Superior temporal gyrus (tissue), 1 donor: ENCODE measurements around the gene LAMA2.

ENCODE experiments used
- DNase-seq: peaks from one replicate; pipeline ENCODE4 v3.0.0-alpha.2; 2016; ENCODE audit errors: extremely low spot score

The LAMA2 gene, protein sequence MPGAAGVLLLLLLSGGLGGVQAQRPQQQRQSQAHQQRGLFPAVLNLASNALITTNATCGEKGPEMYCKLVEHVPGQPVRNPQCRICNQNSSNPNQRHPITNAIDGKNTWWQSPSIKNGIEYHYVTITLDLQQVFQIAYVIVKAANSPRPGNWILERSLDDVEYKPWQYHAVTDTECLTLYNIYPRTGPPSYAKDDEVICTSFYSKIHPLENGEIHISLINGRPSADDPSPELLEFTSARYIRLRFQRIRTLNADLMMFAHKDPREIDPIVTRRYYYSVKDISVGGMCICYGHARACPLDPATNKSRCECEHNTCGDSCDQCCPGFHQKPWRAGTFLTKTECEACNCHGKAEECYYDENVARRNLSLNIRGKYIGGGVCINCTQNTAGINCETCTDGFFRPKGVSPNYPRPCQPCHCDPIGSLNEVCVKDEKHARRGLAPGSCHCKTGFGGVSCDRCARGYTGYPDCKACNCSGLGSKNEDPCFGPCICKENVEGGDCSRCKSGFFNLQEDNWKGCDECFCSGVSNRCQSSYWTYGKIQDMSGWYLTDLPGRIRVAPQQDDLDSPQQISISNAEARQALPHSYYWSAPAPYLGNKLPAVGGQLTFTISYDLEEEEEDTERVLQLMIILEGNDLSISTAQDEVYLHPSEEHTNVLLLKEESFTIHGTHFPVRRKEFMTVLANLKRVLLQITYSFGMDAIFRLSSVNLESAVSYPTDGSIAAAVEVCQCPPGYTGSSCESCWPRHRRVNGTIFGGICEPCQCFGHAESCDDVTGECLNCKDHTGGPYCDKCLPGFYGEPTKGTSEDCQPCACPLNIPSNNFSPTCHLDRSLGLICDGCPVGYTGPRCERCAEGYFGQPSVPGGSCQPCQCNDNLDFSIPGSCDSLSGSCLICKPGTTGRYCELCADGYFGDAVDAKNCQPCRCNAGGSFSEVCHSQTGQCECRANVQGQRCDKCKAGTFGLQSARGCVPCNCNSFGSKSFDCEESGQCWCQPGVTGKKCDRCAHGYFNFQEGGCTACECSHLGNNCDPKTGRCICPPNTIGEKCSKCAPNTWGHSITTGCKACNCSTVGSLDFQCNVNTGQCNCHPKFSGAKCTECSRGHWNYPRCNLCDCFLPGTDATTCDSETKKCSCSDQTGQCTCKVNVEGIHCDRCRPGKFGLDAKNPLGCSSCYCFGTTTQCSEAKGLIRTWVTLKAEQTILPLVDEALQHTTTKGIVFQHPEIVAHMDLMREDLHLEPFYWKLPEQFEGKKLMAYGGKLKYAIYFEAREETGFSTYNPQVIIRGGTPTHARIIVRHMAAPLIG (N-terminal part only)

DNA sequence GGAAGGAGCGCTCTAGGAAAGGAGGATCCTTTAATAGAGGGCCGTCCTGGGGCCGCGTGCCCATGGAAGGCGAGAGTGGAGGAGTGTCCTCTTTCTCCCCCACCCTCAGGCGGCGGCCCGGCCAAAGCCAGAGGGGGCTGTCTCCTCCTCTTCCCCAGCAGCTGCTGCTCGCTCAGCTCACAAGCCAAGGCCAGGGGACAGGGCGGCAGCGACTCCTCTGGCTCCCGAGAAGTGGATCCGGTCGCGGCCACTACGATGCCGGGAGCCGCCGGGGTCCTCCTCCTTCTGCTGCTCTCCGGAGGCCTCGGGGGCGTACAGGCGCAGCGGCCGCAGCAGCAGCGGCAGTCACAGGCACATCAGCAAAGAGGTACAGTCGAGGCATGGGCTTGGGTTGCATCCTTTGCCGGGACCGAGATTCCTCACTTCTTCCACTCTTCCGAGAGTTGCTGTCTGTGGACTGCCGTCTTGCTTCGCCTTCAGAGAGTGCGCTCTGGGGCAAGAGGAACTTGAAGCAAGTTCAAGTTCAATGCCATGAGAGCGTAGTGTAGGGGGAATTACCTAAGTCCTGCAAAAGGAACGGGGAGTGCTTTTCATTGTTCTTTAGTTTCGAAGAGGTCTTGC, at the start of gene LAMA2:
Gene LAMA2, plus strand, starts transcription at position 148 of the 621 bp plus-strand sequence. Its CDS starts 108 bp downstream, at position 256.
- peak; percentile 65 for DNase-seq

DNA sequence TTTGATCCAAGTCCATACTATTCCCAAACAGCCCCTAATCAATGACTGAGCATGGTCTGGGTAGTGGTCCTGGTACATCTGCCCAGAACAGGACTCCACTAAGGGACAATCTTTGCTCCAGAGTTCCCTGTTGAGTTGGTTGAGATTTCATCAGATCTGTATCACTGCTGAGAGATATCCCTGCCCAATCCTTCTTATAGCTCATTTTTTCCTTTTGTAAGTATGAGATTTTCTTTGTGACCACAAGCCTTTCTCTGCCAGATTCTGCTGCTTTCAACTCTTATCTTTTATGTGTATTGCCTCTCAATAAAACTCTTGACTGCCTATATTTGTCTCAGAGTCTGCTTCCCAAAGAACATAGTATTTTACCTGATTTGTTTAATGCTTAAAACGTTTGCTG, 46.2 kb upstream of the LAMA2 start:
- no peak for DNase-seq

DNA sequence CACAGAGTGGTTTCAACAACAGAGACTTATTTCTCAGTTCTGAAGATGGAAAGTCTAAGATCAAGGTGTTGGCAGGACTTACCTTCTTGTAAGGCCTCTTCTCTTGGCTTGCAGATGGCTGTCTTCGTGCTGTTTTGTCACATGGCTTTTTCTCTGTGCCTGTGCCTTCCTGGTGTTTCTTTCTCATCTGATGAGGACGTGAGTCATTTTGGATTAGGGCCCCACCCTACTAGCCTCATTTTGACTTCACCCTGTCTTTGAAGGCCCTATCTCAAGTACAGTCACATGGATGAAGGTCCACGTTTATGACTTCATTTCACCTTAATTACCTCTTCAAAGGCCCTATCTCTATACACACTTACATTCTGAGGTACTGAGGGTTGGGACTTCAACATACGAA, 41.4 kb upstream of the LAMA2 start:
- DNase-seq = no peak

DNA sequence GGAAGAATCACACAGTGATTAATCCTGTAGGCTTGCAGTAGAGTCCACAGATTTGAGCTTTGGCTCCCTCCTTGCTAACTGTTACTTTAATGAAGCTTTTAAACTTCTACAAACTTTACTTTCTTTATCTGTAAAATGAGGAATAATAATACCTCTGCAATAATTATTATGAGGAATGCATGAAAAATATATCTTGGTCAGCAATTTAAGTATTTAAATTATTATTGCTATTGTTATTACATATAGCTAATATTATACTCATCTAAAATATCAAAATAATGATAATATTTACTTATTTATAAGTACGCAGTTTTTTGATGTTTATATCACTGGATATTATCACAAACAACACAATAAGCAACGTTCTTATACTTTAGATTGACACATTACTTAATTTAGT, 38.3 kb upstream of the LAMA2 start:
- DNase-seq = no peak

DNA sequence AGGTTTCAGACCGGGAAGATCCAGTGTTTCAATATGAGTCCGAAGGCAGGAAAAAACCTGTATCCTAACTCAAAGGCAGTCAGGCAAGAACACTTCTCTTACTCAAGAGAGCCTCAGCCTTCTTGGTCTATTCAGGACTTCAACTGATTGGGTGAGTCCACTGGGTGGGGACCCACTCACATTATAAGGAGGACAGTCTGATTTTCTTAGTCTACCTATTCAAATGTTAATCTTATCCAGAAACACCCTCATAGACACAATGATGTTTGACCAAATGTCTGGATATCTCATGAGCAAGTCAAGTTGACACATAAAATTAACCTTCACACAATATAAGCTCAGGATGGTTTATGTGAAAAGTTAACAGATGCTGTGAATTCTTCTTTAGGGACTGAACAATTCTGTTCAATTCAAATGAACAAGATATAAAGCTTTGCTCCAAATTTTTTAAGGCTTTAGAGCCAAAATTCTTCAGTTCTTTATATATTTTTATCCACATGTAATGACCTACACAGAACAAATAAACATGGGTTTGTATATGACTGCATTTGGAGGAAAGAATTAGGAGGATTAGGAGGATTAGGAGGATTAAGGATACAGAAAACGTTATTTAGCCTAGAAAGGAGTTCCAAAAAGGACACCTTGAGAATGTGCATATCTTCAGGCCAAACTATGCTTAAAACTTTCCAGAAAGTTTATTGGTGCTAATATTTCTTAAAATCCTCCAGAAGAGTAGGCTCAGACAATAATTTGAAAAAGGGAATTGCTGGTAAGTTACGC, 35.3 kb upstream of the LAMA2 start:
- DNase-seq = no peak

DNA sequence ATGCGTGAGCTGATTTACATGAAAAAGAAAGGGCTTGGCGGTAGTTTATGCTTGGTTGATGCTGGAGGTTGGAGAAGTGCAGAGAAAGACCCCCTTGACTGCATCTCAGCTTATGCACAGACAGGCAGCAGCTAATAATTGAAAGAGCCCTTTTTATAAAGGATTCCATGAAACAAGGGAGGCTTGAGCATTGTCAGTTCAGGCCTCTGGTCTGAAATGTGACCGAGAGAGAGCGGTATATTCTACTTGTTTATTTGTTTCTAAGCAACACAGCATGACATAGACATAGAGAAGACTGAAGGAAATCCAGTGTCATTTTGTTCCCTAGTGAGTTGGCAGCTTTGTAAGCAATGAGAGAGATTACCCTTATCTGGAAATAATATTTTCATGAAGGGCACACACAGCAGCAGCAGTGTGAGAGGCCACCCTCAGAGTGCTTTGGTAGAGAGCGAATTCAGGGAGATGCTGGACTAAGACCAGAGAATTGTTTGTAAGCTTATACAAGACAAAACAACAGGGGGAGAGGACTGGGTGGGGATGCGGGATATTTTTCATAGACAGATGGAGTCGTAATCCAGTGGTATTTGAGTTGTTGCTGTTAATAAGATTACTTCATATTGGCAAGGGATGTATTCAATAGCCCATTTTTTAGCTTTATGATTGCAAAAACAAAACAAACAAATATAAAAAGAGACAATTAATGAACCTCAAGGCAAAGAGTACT, 34.6 kb upstream of the LAMA2 start:
- no peak for DNase-seq

DNA sequence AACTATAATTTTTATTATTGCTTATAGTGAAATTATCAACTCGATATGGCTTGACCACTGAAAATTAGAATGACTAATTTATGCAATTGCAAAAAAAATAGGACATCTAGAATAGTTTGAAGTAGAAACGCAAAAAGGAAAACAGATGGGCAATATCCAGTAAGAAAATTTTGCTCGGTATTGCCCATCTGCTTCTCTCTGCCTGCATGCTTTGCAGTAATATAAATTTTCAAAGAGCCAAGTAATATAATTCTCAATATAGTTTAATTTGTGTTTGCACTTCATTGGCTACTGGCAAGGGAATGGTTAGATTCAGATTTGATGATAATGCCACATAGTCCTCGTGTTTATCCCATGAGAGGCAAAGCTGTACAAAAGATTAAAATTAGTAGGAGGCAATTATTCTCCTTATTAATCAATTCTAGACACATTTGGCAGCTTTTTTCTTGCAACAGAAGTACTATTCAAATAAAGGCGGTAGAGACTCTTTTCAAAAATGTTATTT, 27.3 kb upstream of the LAMA2 start:
- DNase-seq = no peak

DNA sequence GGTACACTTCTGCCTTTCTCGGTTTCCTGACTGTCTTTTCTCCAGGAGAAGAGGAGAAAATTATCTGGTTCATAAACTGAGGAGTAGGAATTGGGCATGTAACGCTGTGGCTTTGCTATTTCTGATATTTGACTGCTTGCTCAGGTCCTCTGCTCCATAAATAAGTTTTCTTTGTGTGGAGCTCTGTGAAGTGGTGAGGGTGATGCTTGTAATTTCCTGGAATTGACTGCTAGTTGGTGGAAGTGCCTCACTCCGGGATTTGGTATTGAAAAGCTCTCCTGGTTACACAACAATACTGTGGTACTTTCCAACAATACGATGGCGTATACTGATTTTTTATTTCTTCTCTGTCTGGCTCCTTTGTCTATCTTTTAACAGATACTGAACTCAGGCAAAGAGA, 25.1 kb upstream of the LAMA2 start:
- no peak for DNase-seq

DNA sequence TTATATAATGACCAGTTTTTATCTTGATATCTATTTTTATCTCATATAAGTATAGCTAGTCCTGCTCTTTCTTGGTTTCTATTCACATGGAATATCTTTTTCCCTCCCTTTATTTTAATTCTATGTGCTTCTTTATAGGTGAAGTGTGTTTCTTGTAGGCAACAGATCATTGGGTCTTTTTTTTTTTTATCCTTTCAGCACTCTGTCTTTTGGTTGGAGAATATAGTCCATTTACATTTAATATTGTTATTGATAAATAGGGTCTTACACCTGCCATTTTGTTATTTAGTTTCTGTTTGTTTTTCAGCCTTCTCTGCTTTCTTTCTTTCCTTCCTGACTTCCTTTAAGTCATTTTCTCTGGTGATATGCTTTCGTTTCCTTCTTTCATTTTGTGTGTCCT, 22.2 kb upstream of the LAMA2 start:
- no peak for DNase-seq

DNA sequence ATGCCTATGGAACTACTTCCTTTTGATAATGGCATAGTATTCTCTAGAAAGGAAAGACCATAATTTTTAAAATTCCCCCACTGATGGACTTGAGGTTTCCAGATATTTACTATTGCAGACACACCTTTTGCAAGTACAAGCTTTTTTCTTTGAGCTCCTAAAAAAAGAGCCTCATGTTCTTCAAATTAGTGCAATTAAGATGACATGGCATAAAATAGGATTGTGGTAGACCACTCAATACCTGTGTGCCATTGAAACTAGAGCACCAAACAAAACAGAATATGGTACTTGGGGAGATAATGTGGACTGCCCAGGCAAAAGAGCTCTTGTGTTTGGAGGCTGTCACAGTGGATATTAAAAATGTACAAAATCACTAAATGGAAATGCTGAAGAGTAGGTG, 19.0 kb upstream of the LAMA2 start:
- no peak for DNase-seq

DNA sequence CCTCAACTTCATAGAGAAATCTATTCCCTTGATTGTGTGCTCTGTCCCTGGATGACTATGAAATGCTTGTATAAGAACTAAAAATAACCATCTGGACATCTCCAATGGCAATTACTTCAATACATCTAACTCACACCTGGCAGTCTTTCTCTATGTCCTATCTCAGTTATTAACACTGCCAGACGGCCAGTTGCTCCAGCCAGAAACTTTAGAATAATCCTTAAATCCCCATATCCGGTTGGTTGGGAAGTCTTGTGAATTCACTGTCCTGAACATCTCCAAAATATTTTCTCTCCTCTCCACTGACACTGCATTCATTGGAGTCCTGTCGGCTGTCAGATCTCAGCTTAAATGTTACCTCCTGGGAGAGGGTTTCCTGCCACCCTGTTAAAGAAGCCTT, 12.2 kb upstream of the LAMA2 start:
- DNase-seq = no peak

DNA sequence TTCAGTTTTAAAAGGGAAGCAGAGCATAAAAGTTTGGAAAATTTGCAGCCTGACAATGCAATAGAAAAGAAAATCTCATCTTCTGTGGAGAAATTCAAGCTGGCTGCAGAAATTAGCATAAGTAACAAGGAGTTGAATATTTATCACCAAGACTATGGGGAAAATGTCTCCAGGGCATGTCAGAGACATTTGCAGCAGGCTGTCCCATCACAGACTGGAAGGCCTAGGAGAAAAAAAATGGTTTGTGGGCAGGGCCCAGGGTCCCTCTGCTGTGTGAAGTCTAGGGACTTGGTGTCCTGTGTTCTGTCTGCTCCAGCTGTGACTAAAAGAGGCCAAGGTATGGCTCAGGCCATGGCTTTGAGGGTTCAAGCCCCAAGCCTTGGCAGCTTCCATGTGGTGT, 8.1 kb upstream of the LAMA2 start:
- DNase-seq = no peak

DNA sequence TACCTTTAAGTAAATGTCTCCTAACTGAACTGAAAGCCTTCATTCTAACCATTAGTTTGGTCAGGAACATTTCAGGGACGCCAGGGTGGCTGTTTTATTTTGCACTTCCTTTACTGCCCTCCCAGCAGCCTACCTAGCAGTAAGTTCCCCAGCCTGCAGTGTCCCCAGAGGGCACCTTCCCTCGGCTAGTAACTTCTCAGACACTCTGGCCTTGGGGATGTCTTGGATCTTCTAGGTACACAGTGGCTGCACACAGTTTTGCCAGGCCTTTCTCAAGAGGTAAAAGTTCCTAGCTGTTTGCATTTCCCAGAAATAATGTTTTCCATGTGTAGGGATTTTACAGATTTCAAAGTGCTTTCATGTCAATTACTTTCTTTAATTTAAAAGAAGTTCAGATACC, 378 bp upstream of the LAMA2 start:
- no peak for DNase-seq

DNA sequence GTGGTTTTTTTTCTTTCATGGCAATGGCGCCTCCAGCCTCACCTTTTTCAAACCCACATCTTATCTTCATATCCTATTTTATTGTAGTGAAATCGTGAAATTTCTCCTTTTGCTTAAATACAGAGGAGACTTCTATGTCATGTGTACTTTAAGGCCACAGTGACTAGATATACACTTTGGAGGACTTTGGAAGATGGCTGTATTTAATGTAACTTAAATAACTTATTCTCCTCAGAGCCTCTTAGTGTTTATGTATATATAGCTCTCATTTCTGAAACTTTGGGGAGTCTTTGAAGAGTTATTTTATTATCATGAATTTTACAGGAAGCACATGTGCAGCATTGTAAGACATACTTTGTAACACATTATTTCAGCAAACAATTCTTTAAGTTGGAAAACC, 968 bp downstream of the LAMA2 start:
- DNase-seq = no peak

DNA sequence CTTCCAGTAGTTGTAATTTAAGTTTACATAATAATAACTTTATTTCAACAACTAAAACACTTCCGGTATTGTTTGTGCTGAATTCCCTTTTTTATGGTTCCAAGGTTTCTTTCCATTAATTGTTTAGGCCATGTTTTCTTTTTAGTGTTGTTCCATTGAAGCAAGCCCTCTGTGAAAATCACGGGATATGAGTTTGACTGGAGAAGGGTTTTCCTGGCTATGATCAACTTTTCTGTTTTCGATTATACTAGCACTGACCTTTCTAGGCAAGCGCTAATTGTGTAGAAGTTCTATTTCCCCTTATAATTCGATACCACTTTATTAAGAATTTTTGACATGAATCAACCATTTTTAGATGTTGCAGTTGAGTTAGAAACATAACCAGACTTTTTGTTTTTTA, 2.4 kb downstream of the LAMA2 start:
- no peak for DNase-seq

DNA sequence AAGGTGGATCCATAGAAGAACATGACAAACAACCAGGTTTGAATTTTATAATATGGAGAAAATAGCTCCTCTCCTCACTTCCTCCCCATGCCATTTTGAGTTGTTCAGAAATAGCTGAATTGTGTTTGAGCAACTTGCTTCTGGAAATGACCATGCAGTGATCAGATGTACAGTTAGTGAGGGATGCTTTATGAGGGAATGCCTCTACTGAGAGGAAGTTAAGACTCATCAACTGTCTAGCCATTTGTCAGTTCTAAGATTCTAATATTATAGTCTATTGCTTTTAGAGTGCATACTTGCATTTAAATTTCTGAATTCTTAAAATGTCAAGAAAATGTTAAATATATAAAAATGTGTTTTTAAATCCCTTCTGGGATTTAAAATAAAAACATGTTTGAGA, 3.8 kb downstream of the LAMA2 start:
- no peak for DNase-seq

DNA sequence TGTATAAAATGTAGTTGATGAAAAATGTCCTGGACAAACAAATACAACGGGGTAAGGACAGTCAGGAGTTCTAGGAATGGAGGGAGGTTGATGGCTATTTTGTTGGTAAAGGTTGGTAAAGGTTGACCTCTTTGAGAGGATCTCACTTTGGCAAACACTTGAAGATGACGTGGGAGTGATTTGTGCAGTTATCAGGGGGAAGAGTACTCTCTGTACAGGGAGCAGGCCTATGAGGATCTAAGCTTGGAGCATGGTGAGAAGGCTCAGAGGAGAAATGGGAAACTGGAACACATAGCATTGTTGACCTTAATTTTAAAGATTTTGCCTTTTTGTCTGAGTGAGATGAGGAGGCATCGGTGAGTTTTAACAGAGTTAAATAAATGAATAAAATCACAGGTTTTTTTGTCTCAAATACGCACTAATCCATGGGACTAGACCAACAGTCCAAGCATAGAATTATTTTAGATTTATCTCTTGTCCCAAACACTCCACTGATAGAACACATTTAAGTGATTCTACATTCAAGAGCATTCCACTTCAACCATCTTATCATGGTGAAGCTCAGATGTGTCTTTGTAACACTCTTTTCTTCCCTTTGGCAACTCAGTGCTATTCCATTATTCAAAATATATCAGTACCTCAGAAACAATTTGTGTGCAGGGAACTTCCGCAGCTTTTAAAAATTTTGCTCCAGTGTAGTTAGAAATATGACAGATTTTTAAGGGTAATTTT, 5.7 kb downstream of the LAMA2 start:
- DNase-seq = no peak

DNA sequence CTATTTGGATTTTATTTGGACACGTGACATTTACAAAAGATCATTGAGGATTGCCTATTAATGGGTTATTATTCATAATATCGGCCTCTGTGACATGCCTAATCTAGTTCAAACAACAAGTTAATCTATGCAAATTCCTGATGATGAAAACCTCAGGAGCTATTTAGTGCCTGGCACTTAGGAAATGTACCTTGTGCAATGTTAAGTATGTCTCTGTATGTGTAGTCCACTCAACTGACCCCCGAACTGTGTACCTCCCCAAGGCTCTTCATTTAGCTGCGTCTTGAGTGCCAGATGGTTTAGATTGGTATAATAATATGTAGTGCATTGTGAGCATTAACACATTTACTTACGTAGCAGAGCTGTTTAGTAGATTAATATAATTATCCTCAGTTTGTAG, 6.9 kb downstream of the LAMA2 start:
- no peak for DNase-seq

DNA sequence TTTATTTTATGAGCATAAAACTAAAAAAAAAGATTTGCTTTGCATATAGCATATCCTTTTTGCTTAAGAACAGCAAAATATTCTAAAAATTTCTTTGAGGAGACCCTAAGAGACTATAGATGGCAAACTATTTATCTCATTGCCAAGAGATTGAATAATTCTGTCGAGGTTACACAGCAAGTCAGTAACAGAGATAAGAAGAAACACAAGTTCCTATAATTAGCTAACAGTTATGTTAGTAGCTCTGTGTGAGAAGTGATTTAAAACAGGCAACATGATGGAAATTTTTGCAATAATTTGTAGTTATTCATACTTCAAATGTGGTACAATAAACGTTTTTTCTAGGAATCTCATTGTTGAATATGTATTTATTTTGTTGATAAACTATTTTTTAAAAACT, 9.1 kb downstream of the LAMA2 start:
- no peak for DNase-seq
